Activated CD8-positive, alpha-beta memory T cell treated with anti-CD3 and anti-CD28 coated beads for 24 hours (primary cell): ENCODE results near the gene SPATA21.
A peak's percentile ranks its signal among the peaks of the same experiment; 100 is the strongest.
"Not testable (repeated sequence)": the region's sequence is repeated elsewhere in the genome, so short reads cannot be mapped to it uniquely, and the experiment has no call there.

Source experiments
- DNase-seq: peaks from one replicate; pipeline ENCODE4 v3.0.0-alpha.2; 2020

Gene SPATA21

GRCh38 chr1:16376971-16377370 lies 60.3 kb downstream of the SPATA21 start:
- no peak for DNase-seq

- no peak for DNase-seq
Measured at GRCh38 chr1:16375521-16376340, 61.5 kb downstream of the SPATA21 start.

- DNase-seq: no peak
Measured at GRCh38 chr1:16374266-16374665, 63.0 kb downstream of the SPATA21 start.

- DNase-seq: no peak
Measured at GRCh38 chr1:16372535-16373285, 64.5 kb downstream of the SPATA21 start.

- DNase-seq: peak; percentile 62
Measured at GRCh38 chr1:16371725-16372124, 65.5 kb downstream of the SPATA21 start.

- no peak for DNase-seq
Measured at GRCh38 chr1:16369821-16370220, 67.4 kb downstream of the SPATA21 start.

- DNase-seq: no peak
Measured at GRCh38 chr1:16367968-16368890, 69.0 kb downstream of the SPATA21 start.

GRCh38 chr1:16367258-16367967 lies 69.8 kb downstream of the SPATA21 start:
- DNase-seq: peak; percentile 96

- DNase-seq: peak; percentile 94
Measured at GRCh38 chr1:16366722-16367257, 70.4 kb downstream of the SPATA21 start, which contains the start of gene SZRD1. Gene SZRD1, plus strand, starts transcription at chr1:16367242. Its CDS starts 16 bp downstream, at chr1:16367258.

- DNase-seq: not testable (repeated sequence)
Measured at GRCh38 chr1:16365146-16365498, 72.1 kb downstream of the SPATA21 start.

GRCh38 chr1:16356867-16357266 lies 80.4 kb downstream of the SPATA21 start:
- DNase-seq: no peak

GRCh38 chr1:16354619-16355018 lies 82.6 kb downstream of the SPATA21 start:
- DNase-seq: no peak

- DNase-seq: no peak
Measured at GRCh38 chr1:16352842-16353535, 84.2 kb downstream of the SPATA21 start.

GRCh38 chr1:16351994-16352841 lies 85.0 kb downstream of the SPATA21 start, which contains the start of gene FBXO42:
Gene FBXO42, minus strand, starts transcription at chr1:16352480. Its CDS starts 37,062 bp downstream, at chr1:16315418.
- peak; percentile 95 for DNase-seq

- no peak for DNase-seq
Measured at GRCh38 chr1:16351456-16351993, 85.7 kb downstream of the SPATA21 start.

- no peak for DNase-seq
Measured at GRCh38 chr1:16349847-16350406, 87.3 kb downstream of the SPATA21 start.
